ENCODE results near the gene EEF1A2.

EEF1A2 gene

DNA sequence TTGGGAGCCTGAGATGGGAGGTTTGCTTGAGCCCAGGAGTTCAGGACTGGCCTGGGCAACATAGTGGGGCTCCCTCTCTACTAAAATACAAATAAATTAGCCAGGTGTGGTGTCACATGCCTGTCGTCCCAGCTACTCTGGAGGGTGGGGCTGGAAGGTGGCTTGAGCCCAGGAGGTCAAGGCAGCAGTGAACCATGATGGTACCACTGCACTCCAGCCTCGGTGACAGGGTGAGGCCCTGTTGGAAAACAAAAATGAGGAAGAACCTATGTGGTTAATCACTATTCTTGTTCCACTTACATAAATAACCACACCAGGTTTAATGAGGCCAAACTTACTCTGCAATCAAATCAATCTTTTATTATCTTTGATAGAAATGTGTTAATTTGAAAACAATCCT, 27.1 kb upstream of the EEF1A2 start:
- Histone ChIP-seq H3F3A (ENCODE audit: control insufficient read depth, insufficient read depth) (peaks cover 9% of the 10 kb centered on the region), H3K79me2 (ENCODE audit: control insufficient read depth, low read length) (peaks cover 13% of the 10 kb centered on the region), H3K9me2 (replicated peaks; ENCODE audit: control insufficient read depth, low read length) (no peaks in the 10 kb centered on the region), H3K4me2 (ENCODE audit: low read length) (no peak overlapping the region), H3K36me3 (ENCODE audit: control insufficient read depth, low read length) (peaks cover 22% of the 10 kb centered on the region), H3K27me3 (ENCODE audit: control insufficient read depth, low read length) (peaks cover 20% of the 10 kb centered on the region), H3K4me1 (ENCODE audit: control insufficient read depth, low read length) (peaks cover 10% of the 10 kb centered on the region), H3K27ac (ENCODE audit: low read depth, low read length) (no peak overlapping the region), H3K4me3 (ENCODE audit: low read length) (no peak overlapping the region), H3K9me3 (ENCODE audit: control insufficient read depth, insufficient read depth, low read length) (peaks cover 5% of the 10 kb centered on the region; the same call in 1 of the 2 replicates), H4K20me1 (ENCODE audit: control insufficient read depth, insufficient read depth, low read depth, low read length) (peaks cover 14% of the 10 kb centered on the region)
- TF ChIP-seq CTCF (IDR thresholded peaks at IDR 0.05; ENCODE audit: low read depth, low read length, poor library complexity, severe bottlenecking) (no peak), EZH2phosphoT487 (IDR thresholded peaks at IDR 0.05; ENCODE audit: borderline replicate concordance, low read length) (no peak)

DNA sequence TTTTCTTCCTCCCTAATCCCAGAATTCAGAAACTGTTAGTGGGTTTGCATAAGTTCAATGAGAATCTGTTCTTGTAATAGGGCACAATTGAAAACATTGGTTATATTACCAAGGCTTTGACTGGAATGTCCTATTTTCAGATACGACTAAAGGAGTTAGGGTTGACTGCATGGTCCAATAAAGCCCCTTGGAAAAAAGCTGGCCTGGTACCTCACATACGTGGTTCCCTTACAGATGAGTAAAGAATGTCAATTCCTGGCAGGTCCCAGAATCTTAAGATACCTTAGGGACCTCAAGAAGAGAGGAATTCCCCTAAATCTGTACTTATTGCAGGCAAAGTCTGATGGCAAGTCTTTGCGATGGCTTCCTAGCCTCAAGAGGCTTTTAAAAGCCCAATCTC, 26.3 kb upstream of the EEF1A2 start:
- H3F3A ChIP-seq (ENCODE audit: control insufficient read depth, insufficient read depth), result peaks cover 9% of the 10 kb centered on the region

DNA sequence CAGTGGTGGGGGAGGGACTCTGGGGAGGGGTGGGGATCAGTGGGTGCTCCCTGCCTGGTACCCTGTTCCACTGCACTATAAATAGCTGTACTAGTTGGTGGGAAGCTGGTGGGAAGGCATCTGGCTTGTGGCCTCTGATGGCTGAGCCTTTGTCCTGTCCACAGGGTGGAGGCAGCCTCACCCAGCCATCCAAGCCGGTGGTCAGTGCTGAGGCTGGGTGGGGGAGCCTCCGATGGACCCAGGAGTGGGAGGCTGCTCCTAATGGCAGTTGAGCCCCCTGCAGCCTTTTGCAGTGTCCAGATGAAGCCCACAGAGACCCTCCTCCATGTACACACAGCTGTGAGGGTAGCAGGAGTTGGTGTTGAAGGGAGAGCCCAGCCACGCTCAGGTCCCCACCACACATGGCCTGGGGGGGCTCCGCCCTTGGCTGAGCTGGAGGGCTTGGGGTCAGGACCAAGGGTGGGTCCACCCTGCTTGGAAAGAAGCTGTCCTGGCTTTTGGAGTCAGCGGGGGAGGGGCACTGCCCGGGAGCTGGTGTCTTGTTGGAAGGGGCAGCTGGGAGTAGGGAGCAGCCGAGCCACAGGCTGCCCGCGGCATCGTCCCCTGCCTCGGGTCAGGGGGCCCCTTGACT, 24.2 kb upstream of the EEF1A2 start:
- H3F3A ChIP-seq (ENCODE audit: control insufficient read depth, insufficient read depth), result peaks cover 9% of the 10 kb centered on the region
- H3K36me3 ChIP-seq (ENCODE audit: control insufficient read depth, low read length), result peaks cover 22% of the 10 kb centered on the region
- no peaks in the 10 kb centered on the region for H3K9me2 ChIP-seq (replicated peaks; ENCODE audit: control insufficient read depth, low read length)
- peaks cover 18% of the 10 kb centered on the region for H3K4me1 ChIP-seq (ENCODE audit: control insufficient read depth, low read length)
- H3K27ac ChIP-seq (ENCODE audit: low read depth, low read length), result no peak overlapping the region
- peaks cover 18% of the 10 kb centered on the region for H3K27me3 ChIP-seq (ENCODE audit: control insufficient read depth, low read length)
- no peak overlapping the region for H3K4me2 ChIP-seq (ENCODE audit: low read length)
- TF ChIP-seq CTCF (IDR thresholded peaks at IDR 0.05; ENCODE audit: low read depth, low read length, poor library complexity, severe bottlenecking) (no peak), EZH2phosphoT487 (IDR thresholded peaks at IDR 0.05; ENCODE audit: borderline replicate concordance, low read length) (no peak)
- H3K4me3 ChIP-seq (ENCODE audit: low read length), result no peak overlapping the region
- peaks cover 13% of the 10 kb centered on the region for H3K79me2 ChIP-seq (ENCODE audit: control insufficient read depth, low read length)
- H4K20me1 ChIP-seq (ENCODE audit: control insufficient read depth, insufficient read depth, low read depth, low read length), result peaks cover 14% of the 10 kb centered on the region
- peaks cover 5% of the 10 kb centered on the region; the same call in 1 of the 2 replicates for H3K9me3 ChIP-seq (ENCODE audit: control insufficient read depth, insufficient read depth, low read length)

More for the DNA sequence above, 26.3 kb upstream of the EEF1A2 start:
- Histone ChIP-seq H3K36me3 (ENCODE audit: control insufficient read depth, low read length) (peaks cover 22% of the 10 kb centered on the region), H3K9me2 (replicated peaks; ENCODE audit: control insufficient read depth, low read length) (no peaks in the 10 kb centered on the region), H4K20me1 (ENCODE audit: control insufficient read depth, insufficient read depth, low read depth, low read length) (peaks cover 14% of the 10 kb centered on the region), H3K27me3 (ENCODE audit: control insufficient read depth, low read length) (peaks cover 20% of the 10 kb centered on the region), H3K79me2 (ENCODE audit: control insufficient read depth, low read length) (peaks cover 13% of the 10 kb centered on the region), H3K4me2 (ENCODE audit: low read length) (no peak overlapping the region), H3K27ac (ENCODE audit: low read depth, low read length) (no peak overlapping the region), H3K4me3 (ENCODE audit: low read length) (no peak overlapping the region), H3K9me3 (ENCODE audit: control insufficient read depth, insufficient read depth, low read length) (peaks cover 5% of the 10 kb centered on the region; the same call in 1 of the 2 replicates), H3K4me1 (ENCODE audit: control insufficient read depth, low read length) (peaks cover 11% of the 10 kb centered on the region)
- no peak for TF ChIP-seq CTCF (IDR thresholded peaks at IDR 0.05; ENCODE audit: low read depth, low read length, poor library complexity, severe bottlenecking)
- TF ChIP-seq EZH2phosphoT487 (IDR thresholded peaks at IDR 0.05; ENCODE audit: borderline replicate concordance, low read length), result no peak
